HCT116 (cell line): ENCODE measurements around the gene PHACTR1.

ENCODE experiments used
- EZH2 ChIP-seq: fragments of 200-600 bp; sonication (generic); IDR thresholded peaks from 2 replicates; pipeline ENCODE4 v1.6.1; 2017; ENCODE audit warnings: antibody characterized with exemption, mixed run types
- FOSL1 ChIP-seq: IDR thresholded peaks from 2 replicates; pipeline ENCODE4 v1.6.1; 2012; ENCODE audit warnings: low read depth
- POLR2A ChIP-seq: IDR thresholded peaks from 2 replicates; pipeline ENCODE4 v1.7.0; 2011; ENCODE audit warnings: borderline replicate concordance; ENCODE audit not compliant: insufficient read depth, insufficient read length; ENCODE audit errors: extremely low read depth
- YY1 ChIP-seq: IDR thresholded peaks from 2 replicates; pipeline ENCODE4 v1.6.1; 2011; ENCODE audit warnings: low read length, low read depth, moderate library complexity, mild to moderate bottlenecking; ENCODE audit not compliant: insufficient replicate concordance; ENCODE audit errors: extremely low read depth
- ZNF274 ChIP-seq: fragments of 200-500 bp; sonication (Bioruptor generic); IDR thresholded peaks from 2 replicates; pipeline ENCODE4 v1.6.1; 2014; ENCODE audit warnings: mild to moderate bottlenecking, low read depth, low read length, inconsistent platforms
- TF ChIP-seq, protein P1 (sequence below), 3 experiments: fragments of 200-600 bp in 1 of 3; sonication (generic) in 1 of 3; IDR thresholded peaks in 2 of 3; conservative IDR thresholded peaks in 1 of 3; 2 replicates each; pipeline ENCODE4 v1.5.1; 2012 to 2017; ENCODE audit warnings: low read depth in 2 of 3, low read length in 2 of 3, antibody characterized with exemption in 1 of 3, borderline replicate concordance in 1 of 3, control low read depth in 1 of 3, mild to moderate bottlenecking in 1 of 3, mixed read lengths in 1 of 3, mixed run types in 1 of 3, moderate library complexity in 1 of 3; ENCODE audit not compliant: insufficient read depth in 1 of 3

DNA sequence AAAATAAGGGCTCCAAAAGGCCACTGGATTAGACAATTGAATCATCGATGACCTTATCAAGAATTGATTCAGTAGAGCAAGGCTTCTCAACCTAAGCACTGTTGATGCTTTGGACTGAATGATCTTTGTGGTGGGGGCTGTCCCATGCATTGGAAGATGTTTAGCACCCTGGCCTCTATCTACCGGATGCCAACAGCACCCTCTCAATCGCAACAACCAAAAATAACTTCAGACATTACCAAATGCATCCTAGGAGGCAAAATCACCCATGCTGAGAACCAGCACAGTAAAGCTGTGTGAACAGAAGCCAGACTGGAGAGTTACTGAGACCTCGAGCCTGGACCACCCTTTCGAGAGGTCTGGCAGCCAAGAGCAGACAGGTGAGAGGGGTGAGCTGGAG is 544.3 kb downstream of the PHACTR1 start:
- TF ChIP-seq, protein P1, sequence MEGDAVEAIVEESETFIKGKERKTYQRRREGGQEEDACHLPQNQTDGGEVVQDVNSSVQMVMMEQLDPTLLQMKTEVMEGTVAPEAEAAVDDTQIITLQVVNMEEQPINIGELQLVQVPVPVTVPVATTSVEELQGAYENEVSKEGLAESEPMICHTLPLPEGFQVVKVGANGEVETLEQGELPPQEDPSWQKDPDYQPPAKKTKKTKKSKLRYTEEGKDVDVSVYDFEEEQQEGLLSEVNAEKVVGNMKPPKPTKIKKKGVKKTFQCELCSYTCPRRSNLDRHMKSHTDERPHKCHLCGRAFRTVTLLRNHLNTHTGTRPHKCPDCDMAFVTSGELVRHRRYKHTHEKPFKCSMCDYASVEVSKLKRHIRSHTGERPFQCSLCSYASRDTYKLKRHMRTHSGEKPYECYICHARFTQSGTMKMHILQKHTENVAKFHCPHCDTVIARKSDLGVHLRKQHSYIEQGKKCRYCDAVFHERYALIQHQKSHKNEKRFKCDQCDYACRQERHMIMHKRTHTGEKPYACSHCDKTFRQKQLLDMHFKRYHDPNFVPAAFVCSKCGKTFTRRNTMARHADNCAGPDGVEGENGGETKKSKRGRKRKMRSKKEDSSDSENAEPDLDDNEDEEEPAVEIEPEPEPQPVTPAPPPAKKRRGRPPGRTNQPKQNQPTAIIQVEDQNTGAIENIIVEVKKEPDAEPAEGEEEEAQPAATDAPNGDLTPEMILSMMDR (IDR thresholded peaks at IDR 0.05 in 2 of 3, conservative IDR thresholded peaks at IDR 0.05 in 1 of 3; ENCODE audit: borderline replicate concordance in 1 of 3, insufficient read depth in 1 of 3, low read depth in 2 of 3, low read length in 2 of 3): no peak
- TF ChIP-seq ZNF274 (no peak), EZH2 (no peak), POLR2A (no peak), YY1 (no peak), FOSL1 (no peak)
